ENCODE data around the gene C6orf52.
A peak's percentile ranks its signal among the peaks of the same experiment; 100 is the strongest.
"Not testable (repeated sequence)": the region's sequence is repeated elsewhere in the genome, so short reads cannot be mapped to it uniquely, and the experiment has no call there.

C6orf52 gene

DNA sequence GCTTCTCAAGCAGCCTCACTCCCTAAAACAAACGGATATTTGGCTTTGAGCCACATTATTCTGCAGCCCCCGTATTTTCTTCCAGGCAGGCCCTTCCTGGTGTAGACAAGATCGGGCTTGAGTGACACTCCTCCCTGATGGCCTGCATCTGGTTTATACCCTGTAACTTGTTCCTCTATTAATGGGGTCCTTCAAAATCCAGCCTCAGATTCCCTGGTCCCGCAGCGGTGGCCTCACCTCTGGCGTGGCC lies 28.1 kb upstream of the C6orf52 start:
- TF ChIP-seq EZH2 (optimal IDR thresholded peaks at IDR 0.05; ENCODE audit: low read depth, low read length), result no peak
- TF ChIP-seq, protein P1, sequence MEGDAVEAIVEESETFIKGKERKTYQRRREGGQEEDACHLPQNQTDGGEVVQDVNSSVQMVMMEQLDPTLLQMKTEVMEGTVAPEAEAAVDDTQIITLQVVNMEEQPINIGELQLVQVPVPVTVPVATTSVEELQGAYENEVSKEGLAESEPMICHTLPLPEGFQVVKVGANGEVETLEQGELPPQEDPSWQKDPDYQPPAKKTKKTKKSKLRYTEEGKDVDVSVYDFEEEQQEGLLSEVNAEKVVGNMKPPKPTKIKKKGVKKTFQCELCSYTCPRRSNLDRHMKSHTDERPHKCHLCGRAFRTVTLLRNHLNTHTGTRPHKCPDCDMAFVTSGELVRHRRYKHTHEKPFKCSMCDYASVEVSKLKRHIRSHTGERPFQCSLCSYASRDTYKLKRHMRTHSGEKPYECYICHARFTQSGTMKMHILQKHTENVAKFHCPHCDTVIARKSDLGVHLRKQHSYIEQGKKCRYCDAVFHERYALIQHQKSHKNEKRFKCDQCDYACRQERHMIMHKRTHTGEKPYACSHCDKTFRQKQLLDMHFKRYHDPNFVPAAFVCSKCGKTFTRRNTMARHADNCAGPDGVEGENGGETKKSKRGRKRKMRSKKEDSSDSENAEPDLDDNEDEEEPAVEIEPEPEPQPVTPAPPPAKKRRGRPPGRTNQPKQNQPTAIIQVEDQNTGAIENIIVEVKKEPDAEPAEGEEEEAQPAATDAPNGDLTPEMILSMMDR (IDR thresholded peaks at IDR 0.05; ENCODE audit: low read length), result no peak
- TF ChIP-seq EZH2phosphoT487 (IDR thresholded peaks at IDR 0.05; ENCODE audit: low read length), result no peak
- Histone ChIP-seq H3K9me3 (replicated peaks; ENCODE audit: insufficient read depth, low read length) (no peaks in the 10 kb centered on the region), H3K4me1 (ENCODE audit: low read length) (no peaks in the 10 kb centered on the region; the same call in 1 of the 2 replicates), H3K9me2 (replicated peaks; ENCODE audit: insufficient read depth, low read length) (no peaks in the 10 kb centered on the region), H4K20me1 (ENCODE audit: insufficient read depth, low read length) (no peaks in the 10 kb centered on the region), H3K9ac (ENCODE audit: low read length) (peak overlapping the region; percentile 65), H3F3A (ENCODE audit: insufficient read depth, low read length) (peaks cover 14% of the 10 kb centered on the region; the same call in 1 of the 2 replicates), H3K79me2 (ENCODE audit: low read length) (no peaks in the 10 kb centered on the region), H3K27me3 (replicated peaks; ENCODE audit: insufficient read depth, low read length) (no peaks in the 10 kb centered on the region), H2AFZ (ENCODE audit: low read length) (peak overlapping the region; percentile 79), H3K36me3 (replicated peaks; ENCODE audit: insufficient read depth, low read length) (no peaks in the 10 kb centered on the region), H3K4me2 (ENCODE audit: low read depth, low read length) (peak overlapping the region; percentile 98), H3K27ac (ENCODE audit: low read length) (peak overlapping the region; percentile 63; the same call in 1 of the 2 replicates), H3K4me3 (ENCODE audit: low read length) (peak overlapping the region; percentile 68)
- no peak for DNase-seq

DNA sequence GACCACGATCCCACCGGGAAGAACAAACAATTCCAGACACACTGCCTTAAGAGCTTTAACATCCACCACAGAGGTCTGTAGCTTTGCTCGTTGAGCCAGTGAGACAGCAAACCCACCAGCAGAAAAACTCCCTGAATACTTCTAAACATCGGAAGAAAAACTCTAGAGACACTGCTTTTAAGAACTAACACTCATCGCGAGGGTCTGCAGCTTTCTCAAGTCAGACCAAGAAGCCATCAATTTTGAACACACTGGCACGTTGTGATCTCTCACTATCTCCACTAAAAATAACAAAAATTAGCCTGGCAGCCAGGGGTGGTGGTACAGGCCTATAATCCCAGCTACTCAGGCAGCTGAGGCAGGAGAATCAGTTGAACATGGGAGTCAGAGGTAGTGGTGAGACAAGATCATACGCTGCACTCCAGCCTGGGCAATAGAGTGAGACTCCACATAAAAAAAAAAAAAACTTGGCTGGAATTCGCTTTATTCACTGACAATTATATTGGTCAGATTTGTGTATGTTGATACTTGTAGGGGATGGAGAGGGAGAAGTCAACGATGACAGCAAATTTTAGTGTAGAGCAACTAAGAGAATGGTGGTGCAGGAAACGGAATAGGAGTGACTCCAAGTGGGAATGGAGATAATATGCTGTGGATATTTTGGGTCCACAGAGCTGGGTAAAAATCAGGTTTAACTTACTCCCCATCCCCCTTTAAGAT lies 27.6 kb upstream of the C6orf52 start:
- H3K4me2 ChIP-seq (ENCODE audit: low read depth, low read length), result peak overlapping the region; percentile 98
- H3K4me3 ChIP-seq (ENCODE audit: low read length), result peak overlapping the region; percentile 68
- H3K4me1 ChIP-seq (ENCODE audit: low read length), result no peaks in the 10 kb centered on the region; the same call in 1 of the 2 replicates
- TF ChIP-seq, protein P1 (IDR thresholded peaks at IDR 0.05; ENCODE audit: low read length), result no peak
- TF ChIP-seq EZH2 (optimal IDR thresholded peaks at IDR 0.05; ENCODE audit: low read depth, low read length) (no peak), EZH2phosphoT487 (IDR thresholded peaks at IDR 0.05; ENCODE audit: low read length) (no peak)
- peak overlapping the region; percentile 79 for H2AFZ ChIP-seq (ENCODE audit: low read length)
- H3K27ac ChIP-seq (ENCODE audit: low read length), result peak overlapping the region; percentile 63; the same call in 1 of the 2 replicates
- no peaks in the 10 kb centered on the region for H4K20me1 ChIP-seq (ENCODE audit: insufficient read depth, low read length)
- H3K9me2 ChIP-seq (replicated peaks; ENCODE audit: insufficient read depth, low read length), result no peaks in the 10 kb centered on the region
- H3K27me3 ChIP-seq (replicated peaks; ENCODE audit: insufficient read depth, low read length), result no peaks in the 10 kb centered on the region
- H3K79me2 ChIP-seq (ENCODE audit: low read length), result no peaks in the 10 kb centered on the region
- peak overlapping the region; percentile 65; the same call in 1 of the 2 replicates for H3K9ac ChIP-seq (ENCODE audit: low read length)
- H3K9me3 ChIP-seq (replicated peaks; ENCODE audit: insufficient read depth, low read length), result no peaks in the 10 kb centered on the region
- no peaks in the 10 kb centered on the region for H3K36me3 ChIP-seq (replicated peaks; ENCODE audit: insufficient read depth, low read length)
- H3F3A ChIP-seq (ENCODE audit: insufficient read depth, low read length), result peaks cover 14% of the 10 kb centered on the region; the same call in 1 of the 2 replicates
- DNase-seq, result no peak

DNA sequence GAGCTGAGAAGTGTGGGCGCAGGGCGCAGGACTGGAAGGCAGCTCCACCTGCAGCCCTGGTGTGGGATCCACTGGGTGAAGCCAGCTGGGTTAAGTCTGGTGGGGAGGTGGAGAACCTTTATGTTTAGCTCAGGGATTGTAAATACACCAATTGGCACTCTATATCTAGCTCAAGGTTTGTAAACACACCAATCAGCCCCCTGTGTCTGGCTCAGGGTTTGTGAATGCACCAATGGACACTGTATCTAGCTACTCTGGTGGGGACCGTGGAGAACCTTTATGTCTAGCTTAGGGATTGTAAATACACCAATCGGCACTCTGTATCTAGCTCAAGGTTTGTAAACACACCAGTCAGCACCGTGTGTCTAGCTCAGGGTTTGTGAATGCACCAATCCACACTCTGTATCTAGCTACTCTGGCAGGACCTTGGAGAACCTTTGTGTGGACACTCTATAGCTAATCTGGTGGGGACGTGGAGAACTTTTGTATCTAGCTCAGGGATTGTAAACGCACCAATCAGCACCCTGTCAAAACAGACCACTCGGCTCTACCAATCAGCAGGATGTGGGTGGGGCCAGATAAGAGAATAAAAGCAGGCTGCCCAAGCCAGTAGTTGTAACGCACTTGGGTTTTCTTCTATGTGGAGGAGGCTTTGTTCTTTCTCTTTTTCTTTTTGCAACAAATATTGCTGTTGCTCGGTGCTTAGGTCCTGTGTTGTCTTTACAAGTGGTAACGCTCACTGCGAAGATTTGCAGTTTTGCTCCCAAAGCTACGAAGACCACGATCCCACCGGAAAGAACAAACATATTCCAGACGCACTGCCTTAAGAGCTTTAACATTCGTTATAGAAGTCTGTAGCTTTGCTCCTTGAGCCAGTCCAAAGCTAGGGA lies 26.8 kb upstream of the C6orf52 start:
- not testable (repeated sequence) for H3K27me3 ChIP-seq (replicated peaks; ENCODE audit: insufficient read depth, low read length); H3K36me3 ChIP-seq (replicated peaks; ENCODE audit: insufficient read depth, low read length); H3K4me1 ChIP-seq (ENCODE audit: low read length); H3K9me2 ChIP-seq (replicated peaks; ENCODE audit: insufficient read depth, low read length); H3K79me2 ChIP-seq (ENCODE audit: low read length); H3K9me3 ChIP-seq (replicated peaks; ENCODE audit: insufficient read depth, low read length); H4K20me1 ChIP-seq (ENCODE audit: insufficient read depth, low read length)
- Histone ChIP-seq H3K4me3 (ENCODE audit: low read length) (peak overlapping the region; percentile 62), H3F3A (ENCODE audit: insufficient read depth, low read length) (peaks cover 14% of the 10 kb centered on the region; the same call in 1 of the 2 replicates), H2AFZ (ENCODE audit: low read length) (peak overlapping the region; percentile 80), H3K27ac (ENCODE audit: low read length) (peak overlapping the region; percentile 35; the same call in 1 of the 2 replicates), H3K9ac (ENCODE audit: low read length) (peak overlapping the region; percentile 58; the same call in 1 of the 2 replicates), H3K4me2 (ENCODE audit: low read depth, low read length) (peak overlapping the region; percentile 71; the same call in 1 of the 2 replicates)
- TF ChIP-seq, protein P1 (IDR thresholded peaks at IDR 0.05; ENCODE audit: low read length), result peak; percentile 16; the same call in 1 of the 2 replicates
- peak; percentile 25 for DNase-seq

Measured in MM.1S (cell line).